ENCODE results near the gene FIGLA. TPM values are rescaled to one million over a fixed set of nuclear protein-coding genes. Genes with fewer than 3 reads are reported as not detected.

The FIGLA gene
- total RNA-seq, 1 experiment from 2014 or later = not detected

GRCh38 chr2:70797506-70797905, 7.1 kb upstream of the FIGLA start:
- no peak for ATAC-seq
- POLR2A ChIA-PET = no interaction called here
- Mint-ChIP-seq H3K9me3 (peaks cover 25% of the 10 kb centered on the region), H3K27me3 (ENCODE audit: low read depth) (peaks cover 97% of the 10 kb centered on the region), H3K4me1 (peaks cover 3% of the 10 kb centered on the region; the same call in 1 of the 2 replicates), H3K27ac (no peak overlapping the region), H3K4me3 (no peak overlapping the region), H3K36me3 (peaks cover 12% of the 10 kb centered on the region)
- CTCF ChIA-PET = interaction anchor here (0.5 to 1.2 kb wide), 2 partner anchors 68 to 123 kb away, joined by 3 read pairs; no protein-coding TSS in a partner anchor
- TF ChIP-seq ZBTB21 (CRISPR knock-in tag; IDR thresholded peaks at IDR 0.05; ENCODE audit: borderline replicate concordance) (no peak), ELF4 (CRISPR knock-in tag; IDR thresholded peaks at IDR 0.05; ENCODE audit: low read depth) (no peak), SP1 (CRISPR knock-in tag; conservative IDR thresholded peaks at IDR 0.05) (no peak), ATF1 (CRISPR knock-in tag; IDR thresholded peaks at IDR 0.05) (no peak), NR2C2 (CRISPR knock-in tag; IDR thresholded peaks at IDR 0.05) (no peak), RELA (CRISPR knock-in tag; IDR thresholded peaks at IDR 0.05; ENCODE audit: borderline replicate concordance) (no peak), NFATC4 (CRISPR knock-in tag; IDR thresholded peaks at IDR 0.05) (no peak), TEAD1 (CRISPR knock-in tag; IDR thresholded peaks at IDR 0.05) (no peak), ZNF138 (CRISPR knock-in tag; conservative IDR thresholded peaks at IDR 0.05) (no peak), ZNF232 (CRISPR knock-in tag; IDR thresholded peaks at IDR 0.05) (no peak)
- TF ChIP-seq, protein P1, sequence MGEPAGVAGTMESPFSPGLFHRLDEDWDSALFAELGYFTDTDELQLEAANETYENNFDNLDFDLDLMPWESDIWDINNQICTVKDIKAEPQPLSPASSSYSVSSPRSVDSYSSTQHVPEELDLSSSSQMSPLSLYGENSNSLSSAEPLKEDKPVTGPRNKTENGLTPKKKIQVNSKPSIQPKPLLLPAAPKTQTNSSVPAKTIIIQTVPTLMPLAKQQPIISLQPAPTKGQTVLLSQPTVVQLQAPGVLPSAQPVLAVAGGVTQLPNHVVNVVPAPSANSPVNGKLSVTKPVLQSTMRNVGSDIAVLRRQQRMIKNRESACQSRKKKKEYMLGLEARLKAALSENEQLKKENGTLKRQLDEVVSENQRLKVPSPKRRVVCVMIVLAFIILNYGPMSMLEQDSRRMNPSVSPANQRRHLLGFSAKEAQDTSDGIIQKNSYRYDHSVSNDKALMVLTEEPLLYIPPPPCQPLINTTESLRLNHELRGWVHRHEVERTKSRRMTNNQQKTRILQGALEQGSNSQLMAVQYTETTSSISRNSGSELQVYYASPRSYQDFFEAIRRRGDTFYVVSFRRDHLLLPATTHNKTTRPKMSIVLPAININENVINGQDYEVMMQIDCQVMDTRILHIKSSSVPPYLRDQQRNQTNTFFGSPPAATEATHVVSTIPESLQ (CRISPR knock-in tag; IDR thresholded peaks at IDR 0.05) = no peak
- TF ChIP-seq, protein P2, sequence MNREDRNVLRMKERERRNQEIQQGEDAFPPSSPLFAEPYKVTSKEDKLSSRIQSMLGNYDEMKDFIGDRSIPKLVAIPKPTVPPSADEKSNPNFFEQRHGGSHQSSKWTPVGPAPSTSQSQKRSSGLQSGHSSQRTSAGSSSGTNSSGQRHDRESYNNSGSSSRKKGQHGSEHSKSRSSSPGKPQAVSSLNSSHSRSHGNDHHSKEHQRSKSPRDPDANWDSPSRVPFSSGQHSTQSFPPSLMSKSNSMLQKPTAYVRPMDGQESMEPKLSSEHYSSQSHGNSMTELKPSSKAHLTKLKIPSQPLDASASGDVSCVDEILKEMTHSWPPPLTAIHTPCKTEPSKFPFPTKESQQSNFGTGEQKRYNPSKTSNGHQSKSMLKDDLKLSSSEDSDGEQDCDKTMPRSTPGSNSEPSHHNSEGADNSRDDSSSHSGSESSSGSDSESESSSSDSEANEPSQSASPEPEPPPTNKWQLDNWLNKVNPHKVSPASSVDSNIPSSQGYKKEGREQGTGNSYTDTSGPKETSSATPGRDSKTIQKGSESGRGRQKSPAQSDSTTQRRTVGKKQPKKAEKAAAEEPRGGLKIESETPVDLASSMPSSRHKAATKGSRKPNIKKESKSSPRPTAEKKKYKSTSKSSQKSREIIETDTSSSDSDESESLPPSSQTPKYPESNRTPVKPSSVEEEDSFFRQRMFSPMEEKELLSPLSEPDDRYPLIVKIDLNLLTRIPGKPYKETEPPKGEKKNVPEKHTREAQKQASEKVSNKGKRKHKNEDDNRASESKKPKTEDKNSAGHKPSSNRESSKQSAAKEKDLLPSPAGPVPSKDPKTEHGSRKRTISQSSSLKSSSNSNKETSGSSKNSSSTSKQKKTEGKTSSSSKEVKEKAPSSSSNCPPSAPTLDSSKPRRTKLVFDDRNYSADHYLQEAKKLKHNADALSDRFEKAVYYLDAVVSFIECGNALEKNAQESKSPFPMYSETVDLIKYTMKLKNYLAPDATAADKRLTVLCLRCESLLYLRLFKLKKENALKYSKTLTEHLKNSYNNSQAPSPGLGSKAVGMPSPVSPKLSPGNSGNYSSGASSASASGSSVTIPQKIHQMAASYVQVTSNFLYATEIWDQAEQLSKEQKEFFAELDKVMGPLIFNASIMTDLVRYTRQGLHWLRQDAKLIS (CRISPR knock-in tag; IDR thresholded peaks at IDR 0.05; ENCODE audit: borderline replicate concordance) = no peak
- TF ChIP-seq, protein P3, sequence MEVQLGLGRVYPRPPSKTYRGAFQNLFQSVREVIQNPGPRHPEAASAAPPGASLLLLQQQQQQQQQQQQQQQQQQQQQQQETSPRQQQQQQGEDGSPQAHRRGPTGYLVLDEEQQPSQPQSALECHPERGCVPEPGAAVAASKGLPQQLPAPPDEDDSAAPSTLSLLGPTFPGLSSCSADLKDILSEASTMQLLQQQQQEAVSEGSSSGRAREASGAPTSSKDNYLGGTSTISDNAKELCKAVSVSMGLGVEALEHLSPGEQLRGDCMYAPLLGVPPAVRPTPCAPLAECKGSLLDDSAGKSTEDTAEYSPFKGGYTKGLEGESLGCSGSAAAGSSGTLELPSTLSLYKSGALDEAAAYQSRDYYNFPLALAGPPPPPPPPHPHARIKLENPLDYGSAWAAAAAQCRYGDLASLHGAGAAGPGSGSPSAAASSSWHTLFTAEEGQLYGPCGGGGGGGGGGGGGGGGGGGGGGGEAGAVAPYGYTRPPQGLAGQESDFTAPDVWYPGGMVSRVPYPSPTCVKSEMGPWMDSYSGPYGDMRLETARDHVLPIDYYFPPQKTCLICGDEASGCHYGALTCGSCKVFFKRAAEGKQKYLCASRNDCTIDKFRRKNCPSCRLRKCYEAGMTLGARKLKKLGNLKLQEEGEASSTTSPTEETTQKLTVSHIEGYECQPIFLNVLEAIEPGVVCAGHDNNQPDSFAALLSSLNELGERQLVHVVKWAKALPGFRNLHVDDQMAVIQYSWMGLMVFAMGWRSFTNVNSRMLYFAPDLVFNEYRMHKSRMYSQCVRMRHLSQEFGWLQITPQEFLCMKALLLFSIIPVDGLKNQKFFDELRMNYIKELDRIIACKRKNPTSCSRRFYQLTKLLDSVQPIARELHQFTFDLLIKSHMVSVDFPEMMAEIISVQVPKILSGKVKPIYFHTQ (CRISPR knock-in tag; IDR thresholded peaks at IDR 0.05) = no peak
- TF ChIP-seq, protein P4, sequence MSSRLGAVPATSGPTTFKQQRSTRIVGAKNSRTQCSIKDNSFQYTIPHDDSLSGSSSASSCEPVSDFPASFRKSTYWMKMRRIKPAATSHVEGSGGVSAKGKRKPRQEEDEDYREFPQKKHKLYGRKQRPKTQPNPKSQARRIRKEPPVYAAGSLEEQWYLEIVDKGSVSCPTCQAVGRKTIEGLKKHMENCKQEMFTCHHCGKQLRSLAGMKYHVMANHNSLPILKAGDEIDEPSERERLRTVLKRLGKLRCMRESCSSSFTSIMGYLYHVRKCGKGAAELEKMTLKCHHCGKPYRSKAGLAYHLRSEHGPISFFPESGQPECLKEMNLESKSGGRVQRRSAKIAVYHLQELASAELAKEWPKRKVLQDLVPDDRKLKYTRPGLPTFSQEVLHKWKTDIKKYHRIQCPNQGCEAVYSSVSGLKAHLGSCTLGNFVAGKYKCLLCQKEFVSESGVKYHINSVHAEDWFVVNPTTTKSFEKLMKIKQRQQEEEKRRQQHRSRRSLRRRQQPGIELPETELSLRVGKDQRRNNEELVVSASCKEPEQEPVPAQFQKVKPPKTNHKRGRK (CRISPR knock-in tag; IDR thresholded peaks at IDR 0.05; ENCODE audit: borderline replicate concordance) = no peak
- TF ChIP-seq, protein P5, sequence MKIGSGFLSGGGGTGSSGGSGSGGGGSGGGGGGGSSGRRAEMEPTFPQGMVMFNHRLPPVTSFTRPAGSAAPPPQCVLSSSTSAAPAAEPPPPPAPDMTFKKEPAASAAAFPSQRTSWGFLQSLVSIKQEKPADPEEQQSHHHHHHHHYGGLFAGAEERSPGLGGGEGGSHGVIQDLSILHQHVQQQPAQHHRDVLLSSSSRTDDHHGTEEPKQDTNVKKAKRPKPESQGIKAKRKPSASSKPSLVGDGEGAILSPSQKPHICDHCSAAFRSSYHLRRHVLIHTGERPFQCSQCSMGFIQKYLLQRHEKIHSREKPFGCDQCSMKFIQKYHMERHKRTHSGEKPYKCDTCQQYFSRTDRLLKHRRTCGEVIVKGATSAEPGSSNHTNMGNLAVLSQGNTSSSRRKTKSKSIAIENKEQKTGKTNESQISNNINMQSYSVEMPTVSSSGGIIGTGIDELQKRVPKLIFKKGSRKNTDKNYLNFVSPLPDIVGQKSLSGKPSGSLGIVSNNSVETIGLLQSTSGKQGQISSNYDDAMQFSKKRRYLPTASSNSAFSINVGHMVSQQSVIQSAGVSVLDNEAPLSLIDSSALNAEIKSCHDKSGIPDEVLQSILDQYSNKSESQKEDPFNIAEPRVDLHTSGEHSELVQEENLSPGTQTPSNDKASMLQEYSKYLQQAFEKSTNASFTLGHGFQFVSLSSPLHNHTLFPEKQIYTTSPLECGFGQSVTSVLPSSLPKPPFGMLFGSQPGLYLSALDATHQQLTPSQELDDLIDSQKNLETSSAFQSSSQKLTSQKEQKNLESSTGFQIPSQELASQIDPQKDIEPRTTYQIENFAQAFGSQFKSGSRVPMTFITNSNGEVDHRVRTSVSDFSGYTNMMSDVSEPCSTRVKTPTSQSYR (CRISPR knock-in tag; IDR thresholded peaks at IDR 0.05) = no peak
- no peak for DNase-seq (ENCODE audit: low spot score)

Data from WTC11 (cell line).